ENCODE measurements around the gene ADGRE3.

The ADGRE3 gene, protein sequence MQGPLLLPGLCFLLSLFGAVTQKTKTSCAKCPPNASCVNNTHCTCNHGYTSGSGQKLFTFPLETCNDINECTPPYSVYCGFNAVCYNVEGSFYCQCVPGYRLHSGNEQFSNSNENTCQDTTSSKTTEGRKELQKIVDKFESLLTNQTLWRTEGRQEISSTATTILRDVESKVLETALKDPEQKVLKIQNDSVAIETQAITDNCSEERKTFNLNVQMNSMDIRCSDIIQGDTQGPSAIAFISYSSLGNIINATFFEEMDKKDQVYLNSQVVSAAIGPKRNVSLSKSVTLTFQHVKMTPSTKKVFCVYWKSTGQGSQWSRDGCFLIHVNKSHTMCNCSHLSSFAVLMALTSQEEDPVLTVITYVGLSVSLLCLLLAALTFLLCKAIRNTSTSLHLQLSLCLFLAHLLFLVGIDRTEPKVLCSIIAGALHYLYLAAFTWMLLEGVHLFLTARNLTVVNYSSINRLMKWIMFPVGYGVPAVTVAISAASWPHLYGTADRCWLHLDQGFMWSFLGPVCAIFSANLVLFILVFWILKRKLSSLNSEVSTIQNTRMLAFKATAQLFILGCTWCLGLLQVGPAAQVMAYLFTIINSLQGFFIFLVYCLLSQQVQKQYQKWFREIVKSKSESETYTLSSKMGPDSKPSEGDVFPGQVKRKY

GRCh38 chr19:14674764-14675163 lies at the start of gene ADGRE3:
Gene ADGRE3 (minus strand): TSS chr19:14674844. CDS start chr19:14674770, 74 bp downstream.
- DNase-seq (ENCODE audit: low read depth in 2 of 2): no peak

DNA sequence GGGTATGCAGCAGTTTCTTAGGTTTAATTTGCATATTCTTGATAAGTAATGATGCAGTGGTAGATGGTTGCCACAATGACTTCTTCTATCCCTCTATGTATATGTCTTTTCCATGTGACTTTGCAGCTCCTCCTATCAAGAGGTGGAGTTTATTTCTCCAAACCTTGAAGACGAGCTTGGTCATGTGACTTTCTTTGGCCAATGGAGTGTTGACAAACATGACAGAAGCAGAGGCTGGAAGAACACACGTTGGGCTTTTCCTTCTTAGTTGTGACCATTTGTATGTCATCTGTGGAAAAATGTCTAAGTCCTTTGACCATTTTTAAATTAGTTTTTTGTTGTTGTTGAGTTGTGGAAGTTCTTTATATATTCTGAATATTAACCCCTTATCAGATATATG lies 47.5 kb upstream of the ADGRE3 start:
- DNase-seq (ENCODE audit: low read depth in 2 of 2): no peak

GRCh38 chr19:14719162-14719561 lies 44.5 kb upstream of the ADGRE3 start:
- no peak for DNase-seq (ENCODE audit: low read depth in 2 of 2)

DNA sequence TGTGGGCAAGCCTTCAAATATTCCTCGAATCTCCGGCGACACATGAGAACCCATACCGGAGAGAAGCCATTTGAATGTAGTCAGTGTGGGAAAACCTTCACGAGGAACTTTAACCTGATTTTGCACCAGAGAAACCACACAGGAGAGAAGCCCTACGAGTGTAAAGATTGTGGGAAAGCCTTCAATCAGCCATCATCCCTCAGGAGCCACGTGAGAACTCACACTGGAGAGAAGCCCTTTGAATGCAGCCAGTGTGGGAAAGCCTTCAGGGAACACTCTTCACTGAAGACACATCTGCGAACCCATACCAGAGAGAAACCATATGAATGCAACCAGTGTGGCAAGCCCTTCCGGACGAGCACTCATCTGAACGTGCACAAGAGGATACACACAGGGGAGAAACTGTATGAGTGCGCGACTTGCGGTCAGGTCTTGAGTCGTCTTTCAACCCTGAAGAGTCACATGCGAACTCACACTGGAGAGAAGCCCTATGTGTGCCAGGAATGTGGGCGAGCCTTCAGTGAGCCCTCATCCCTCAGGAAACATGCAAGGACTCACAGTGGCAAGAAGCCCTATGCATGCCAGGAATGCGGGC lies 44.0 kb upstream of the ADGRE3 start:
- no peak for DNase-seq (ENCODE audit: low read depth in 2 of 2)

- no peak for DNase-seq (ENCODE audit: low read depth in 2 of 2)
These were observed 41.2 kb upstream of the ADGRE3 start for GRCh38 chr19:14715841-14716240.

- no peak for DNase-seq (ENCODE audit: low read depth in 2 of 2)
These were observed 29.8 kb upstream of the ADGRE3 start for GRCh38 chr19:14704450-14704849.

DNA sequence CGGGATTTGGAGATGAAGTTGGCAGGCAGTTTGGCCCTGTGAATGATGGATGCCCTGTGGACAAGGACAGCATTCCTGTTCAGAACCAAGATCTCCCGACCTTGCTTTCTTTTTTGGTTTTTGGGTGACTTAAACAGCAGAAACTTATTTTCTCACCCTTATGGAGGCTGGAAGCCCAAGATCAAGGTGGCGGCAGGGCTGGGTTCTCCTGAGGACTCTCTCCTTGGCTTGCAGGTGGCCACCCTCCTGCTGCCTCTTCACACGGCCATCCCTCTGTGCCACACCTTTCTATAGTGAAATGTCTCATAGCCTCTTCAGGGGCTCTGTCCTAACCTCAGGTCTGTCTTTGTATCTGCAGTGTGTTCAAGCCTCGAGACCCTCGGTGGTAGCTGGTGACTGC lies 29.2 kb upstream of the ADGRE3 start:
- DNase-seq (ENCODE audit: low read depth in 2 of 2): no peak

- DNase-seq (ENCODE audit: low read depth in 2 of 2): no peak
These were observed 26.2 kb upstream of the ADGRE3 start for GRCh38 chr19:14700711-14701375.

- no peak for DNase-seq (ENCODE audit: low read depth in 2 of 2)
These were observed 25.0 kb upstream of the ADGRE3 start for GRCh38 chr19:14699641-14700040.

GRCh38 chr19:14695471-14695870 lies 20.8 kb upstream of the ADGRE3 start:
- no peak for DNase-seq (ENCODE audit: low read depth in 2 of 2)

DNA sequence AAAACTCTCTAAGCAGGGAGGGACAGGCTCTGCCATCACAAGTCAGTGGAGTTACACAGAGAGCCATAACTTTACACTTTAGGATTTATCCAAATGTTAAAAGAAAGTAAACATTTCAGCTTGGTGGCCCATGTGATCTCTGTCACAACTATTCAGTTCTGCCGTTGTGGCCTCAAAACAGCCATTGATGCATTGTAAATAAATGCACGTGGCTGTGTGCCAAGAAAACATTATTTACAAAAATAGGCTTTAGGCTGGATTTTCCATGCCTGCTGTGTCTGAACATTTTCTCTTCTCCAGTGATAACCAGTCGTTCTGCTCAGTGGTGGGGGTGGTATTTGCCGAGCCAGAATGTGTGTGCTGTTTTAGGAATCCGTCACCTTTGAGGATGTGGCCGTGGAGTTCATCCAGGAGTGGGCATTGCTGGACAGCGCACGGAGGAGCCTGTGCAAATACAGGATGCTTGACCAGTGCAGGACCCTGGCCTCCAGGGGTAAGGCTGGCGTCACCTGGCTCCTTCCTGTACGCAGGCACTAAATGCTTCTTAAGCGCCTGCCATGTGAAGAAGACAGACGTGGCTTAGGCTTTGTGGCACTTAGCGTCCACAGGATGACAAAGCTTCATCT lies 20.1 kb upstream of the ADGRE3 start:
- no peak for DNase-seq (ENCODE audit: low read depth in 2 of 2)

- peak; percentile 96 to 98 for DNase-seq (ENCODE audit: low read depth in 2 of 2)
These were observed 15.2 kb upstream of the ADGRE3 start, which contains the start of gene ZNF333 for GRCh38 chr19:14689598-14690503. Gene ZNF333 (plus strand): TSS chr19:14690048. CDS start chr19:14693492, 3,444 bp downstream.

- DNase-seq (ENCODE audit: low read depth in 2 of 2): no peak
These were observed 11.8 kb upstream of the ADGRE3 start for GRCh38 chr19:14686411-14686810.

GRCh38 chr19:14683439-14683838 lies 8.8 kb upstream of the ADGRE3 start:
- no peak for DNase-seq (ENCODE audit: low read depth in 2 of 2)

DNA sequence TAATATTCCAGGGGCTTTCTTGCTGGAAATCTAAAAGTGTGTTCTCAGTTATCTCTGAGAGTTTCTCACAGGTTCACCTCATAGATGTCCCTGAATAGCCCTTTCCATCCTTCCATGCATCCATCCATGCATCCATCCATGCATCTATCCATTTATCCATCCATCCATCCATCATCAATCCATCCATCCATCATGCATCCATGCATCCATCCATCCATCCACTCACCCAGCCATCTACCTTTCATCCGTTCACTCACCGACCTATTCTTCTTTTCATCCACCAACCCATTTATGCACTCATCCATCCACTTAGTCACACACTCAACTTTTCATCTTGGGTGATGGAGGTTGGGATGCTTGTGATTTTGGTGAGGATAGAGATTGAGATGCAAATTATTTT lies 7.4 kb upstream of the ADGRE3 start:
- DNase-seq (ENCODE audit: low read depth in 2 of 2): no peak

DNA sequence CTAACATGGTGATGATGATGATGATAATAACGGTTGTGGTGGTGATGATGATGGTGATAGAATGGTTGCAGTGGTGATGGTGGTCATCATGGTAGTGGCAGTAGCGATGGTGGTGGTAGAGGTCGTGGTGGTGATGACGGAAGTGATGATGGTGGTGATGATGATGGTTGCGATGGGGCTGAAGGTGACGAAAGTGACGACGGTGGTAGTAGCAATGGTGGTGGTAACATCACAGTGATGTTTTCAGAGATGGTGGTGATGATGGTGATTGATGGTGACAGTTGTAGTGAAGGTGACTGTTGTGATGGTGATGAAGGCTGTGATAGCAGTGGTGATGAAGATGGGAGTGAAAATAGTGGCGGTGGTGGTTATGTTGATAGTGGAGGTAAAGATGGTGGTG lies 3.6 kb upstream of the ADGRE3 start:
- DNase-seq (ENCODE audit: low read depth in 2 of 2): no peak

DNA sequence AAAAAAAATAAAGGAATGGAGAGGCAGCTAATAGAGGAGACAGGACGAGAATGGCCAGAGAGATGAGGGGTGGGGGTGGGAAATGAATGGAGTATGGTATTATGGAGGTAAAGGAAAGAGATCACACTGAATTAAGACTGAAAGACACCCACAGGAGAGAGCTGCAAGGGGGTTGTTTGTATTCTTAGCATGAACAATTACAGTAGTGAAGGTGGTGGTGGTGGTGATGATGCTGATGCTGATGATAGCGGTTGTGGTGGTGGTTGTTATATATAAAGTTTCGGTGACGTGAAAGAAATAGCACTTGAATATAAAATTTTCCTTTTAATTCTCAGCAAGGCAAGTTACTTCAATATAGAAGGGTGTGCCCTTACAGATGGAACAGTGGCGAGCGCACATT lies 2.8 kb upstream of the ADGRE3 start:
- no peak for DNase-seq (ENCODE audit: low read depth in 2 of 2)

DNA sequence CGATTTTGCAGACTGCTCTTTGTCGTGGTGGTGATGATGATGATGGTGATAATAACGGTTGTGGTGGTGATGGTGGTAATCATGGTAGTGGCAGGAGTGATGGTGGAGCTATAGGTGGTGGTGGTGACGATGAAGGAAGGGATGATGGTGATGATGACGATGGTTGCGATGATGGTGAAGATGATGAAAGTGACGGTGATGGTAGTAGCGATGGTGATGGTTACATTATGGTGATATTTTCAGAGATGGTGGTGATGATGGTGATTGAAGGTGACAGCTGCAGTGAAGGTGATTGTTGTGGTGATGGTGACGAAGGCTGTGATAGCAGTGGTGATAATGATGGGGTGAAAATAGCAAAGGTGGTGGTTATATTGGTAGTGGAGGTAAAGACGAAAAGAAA lies 2.1 kb upstream of the ADGRE3 start:
- DNase-seq (ENCODE audit: low read depth in 2 of 2): no peak

GRCh38 chr19:14673088-14673487 lies 1.6 kb downstream of the ADGRE3 start:
- DNase-seq (ENCODE audit: low read depth in 2 of 2): no peak

DNA sequence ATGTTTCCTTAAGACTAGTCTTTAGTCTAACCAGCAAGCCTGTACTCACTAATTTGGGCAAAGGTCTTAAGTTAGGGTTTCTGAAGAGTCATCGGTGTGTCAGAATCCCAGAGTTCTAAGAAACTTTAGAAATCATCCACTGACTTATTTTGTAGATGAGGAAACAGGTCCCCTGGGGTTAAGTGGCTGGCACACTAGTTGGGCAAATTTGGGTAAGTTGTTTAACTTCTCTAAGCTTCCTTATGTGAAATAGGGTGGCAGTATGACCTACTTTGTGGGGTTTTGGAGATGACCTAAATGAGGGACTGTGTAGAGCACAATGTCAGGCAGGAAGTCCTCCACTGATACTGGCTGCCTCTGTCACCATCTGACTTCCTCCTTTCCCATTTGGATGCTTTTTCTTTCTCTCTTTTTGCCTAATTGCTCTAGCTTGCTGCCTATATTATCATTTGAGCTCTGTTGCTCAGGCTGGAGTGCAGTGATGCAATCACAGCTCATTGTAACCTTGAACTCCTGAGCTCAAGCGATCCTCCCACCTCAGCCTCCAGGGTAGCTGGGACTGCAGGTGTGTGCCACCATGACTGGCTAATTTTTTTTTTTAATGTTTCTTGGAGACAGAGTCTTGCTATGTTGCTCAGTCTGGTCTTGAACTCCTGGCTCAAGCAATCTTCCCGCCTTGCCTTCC lies 2.3 kb downstream of the ADGRE3 start:
- no peak for DNase-seq (ENCODE audit: low read depth in 2 of 2)
